Mesendoderm (in vitro differentiated cells): ENCODE data around the gene CFB.
"Not testable (repeated sequence)": the region's sequence is repeated elsewhere in the genome, so short reads cannot be mapped to it uniquely, and the experiment has no call there.

Experiments used
- DNase-seq: peaks from one replicate; pipeline ENCODE4 v3.0.0; 2013
- H2AK5ac ChIP-seq: 2 replicates; pipeline ENCODE4 v1.6.1; 2013; ENCODE audit warnings: low read length, inconsistent platforms
- H2BK120ac ChIP-seq: 2 replicates; pipeline ENCODE4 v1.6.1; 2013; ENCODE audit warnings: low read depth, mild to moderate bottlenecking, low read length, moderate library complexity, mixed read lengths
- H2BK15ac ChIP-seq: replicated peaks from 2 replicates; pipeline ENCODE4 v1.6.1; 2013; ENCODE audit warnings: low read depth, mild to moderate bottlenecking, moderate library complexity
- H2BK5ac ChIP-seq: 2 replicates; pipeline ENCODE4 v1.6.1; 2013; ENCODE audit warnings: low read length, inconsistent platforms
- H3K18ac ChIP-seq: 2 replicates; pipeline ENCODE4 v1.6.1; 2013; ENCODE audit warnings: mild to moderate bottlenecking, low read length, mixed read lengths
- H3K23ac ChIP-seq: one replicate; pipeline ENCODE4 v1.6.1; 2013; ENCODE audit warnings: low read length
- H3K27ac ChIP-seq: 2 replicates; pipeline ENCODE4 v1.5.1; 2013; ENCODE audit warnings: low read depth, mild to moderate bottlenecking, inconsistent platforms, low read length, moderate library complexity
- H3K27me3 ChIP-seq: 2 replicates; pipeline ENCODE4 v1.6.1; 2013; ENCODE audit warnings: low read length, control low read depth, mild to moderate bottlenecking, inconsistent platforms; ENCODE audit not compliant: insufficient read depth, poor library complexity
- H3K36me3 ChIP-seq: 2 replicates; pipeline ENCODE4 v1.6.1; 2013; ENCODE audit warnings: low read length, inconsistent platforms; ENCODE audit not compliant: control insufficient read depth, insufficient read depth
- H3K4ac ChIP-seq: one replicate; pipeline ENCODE4 v1.6.1; 2013; ENCODE audit warnings: low read depth, mild to moderate bottlenecking, low read length, moderate library complexity
- H3K4me1 ChIP-seq: 2 replicates; pipeline ENCODE4 v1.6.1; 2013; ENCODE audit warnings: low read depth, low read length, inconsistent platforms; ENCODE audit not compliant: control insufficient read depth
- H3K4me2 ChIP-seq: 2 replicates; pipeline ENCODE4 v1.6.1; 2013; ENCODE audit warnings: low read length
- H3K4me3 ChIP-seq: 2 replicates; pipeline ENCODE4 v1.5.1; 2013; ENCODE audit warnings: mild to moderate bottlenecking, low read length
- H3K56ac ChIP-seq: one replicate; pipeline ENCODE4 v1.6.1; 2013; ENCODE audit warnings: low read length
- H3K79me1 ChIP-seq: 2 replicates; pipeline ENCODE4 v1.6.1; 2013; ENCODE audit warnings: low read length, inconsistent platforms
- H3K79me2 ChIP-seq: 2 replicates; pipeline ENCODE4 v1.6.1; 2013; ENCODE audit warnings: mild to moderate bottlenecking, low read length; ENCODE audit not compliant: control insufficient read depth, insufficient read depth
- H3K9ac ChIP-seq: 2 replicates; pipeline ENCODE4 v1.6.1; 2013; ENCODE audit warnings: low read length, inconsistent platforms
- H4K5ac ChIP-seq: one replicate; pipeline ENCODE4 v1.6.1; 2013; ENCODE audit warnings: low read length
- H4K8ac ChIP-seq: one replicate; pipeline ENCODE4 v1.6.1; 2013; ENCODE audit warnings: low read depth, mild to moderate bottlenecking, control low read depth, low read length, moderate library complexity
- WGBS: extraction: QIAGEN DNeasy Blood & Tissue Kit; methylation state at CpG from one replicate; pipeline ENCODE4 v1.1.7; 2013; ENCODE audit warnings: low lambda C conversion rate, missing lambda C conversion rate; ENCODE audit not compliant: insufficient coverage; ENCODE audit errors: extremely low coverage; 5-methylcytosine and 5-hydroxymethylcytosine counted together

The CFB gene

DNA sequence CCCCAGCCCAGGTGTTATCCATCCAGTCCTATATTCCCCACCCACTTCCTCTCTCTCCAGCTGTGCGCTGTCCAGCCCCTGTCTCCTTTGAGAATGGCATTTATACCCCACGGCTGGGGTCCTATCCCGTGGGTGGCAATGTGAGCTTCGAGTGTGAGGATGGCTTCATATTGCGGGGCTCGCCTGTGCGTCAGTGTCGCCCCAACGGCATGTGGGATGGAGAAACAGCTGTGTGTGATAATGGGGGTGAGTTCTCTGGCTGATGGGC, 17.3 kb upstream of the CFB start:
- Histone ChIP-seq H3K79me1 (no peaks in the 10 kb centered on the region), H3K9ac (no peak overlapping the region), H3K23ac (no peak overlapping the region), H4K8ac (no peak overlapping the region), H3K36me3 (no peaks in the 10 kb centered on the region), H3K4me2 (no peak overlapping the region), H2BK120ac (no peak overlapping the region), H4K5ac (no peak overlapping the region), H3K4me1 (no peaks in the 10 kb centered on the region), H3K56ac (no peak overlapping the region), H3K18ac (no peak overlapping the region), H3K27me3 (no peaks in the 10 kb centered on the region), H3K4me3 (no peak overlapping the region), H3K79me2 (no peaks in the 10 kb centered on the region), H3K27ac (no peak overlapping the region), H2BK15ac (no peak overlapping the region), H2BK5ac (no peak overlapping the region), H3K4ac (no peak overlapping the region), H2AK5ac (no peak overlapping the region)
- WGBS = no CpG with 5 or more reads among the region's 9 CpGs
- no peak for DNase-seq

GRCh38 chr6:31930962-31931361, 14.9 kb upstream of the CFB start:
- Histone ChIP-seq H3K79me2 (no peaks in the 10 kb centered on the region), H2AK5ac (no peak overlapping the region), H4K5ac (no peak overlapping the region), H4K8ac (no peak overlapping the region), H3K56ac (no peak overlapping the region), H3K4me1 (no peaks in the 10 kb centered on the region), H3K9ac (no peak overlapping the region), H2BK5ac (no peak overlapping the region), H3K36me3 (no peaks in the 10 kb centered on the region), H3K18ac (no peak overlapping the region), H3K79me1 (no peaks in the 10 kb centered on the region), H2BK120ac (no peak overlapping the region), H3K23ac (no peak overlapping the region), H3K27me3 (no peaks in the 10 kb centered on the region), H3K27ac (no peak overlapping the region), H3K4me2 (no peak overlapping the region), H3K4ac (no peak overlapping the region), H3K4me3 (no peak overlapping the region), H2BK15ac (no peak overlapping the region)
- DNase-seq = no peak
- WGBS = no CpG with 5 or more reads among the region's 1 CpG

- not testable (repeated sequence) for H2AK5ac ChIP-seq, H3K56ac ChIP-seq, H3K27ac ChIP-seq, H3K4me3 ChIP-seq, H4K8ac ChIP-seq, H3K27me3 ChIP-seq, H3K79me1 ChIP-seq, H3K79me2 ChIP-seq, H3K4me1 ChIP-seq, H2BK15ac ChIP-seq, H3K9ac ChIP-seq, H3K18ac ChIP-seq, H2BK5ac ChIP-seq, H4K5ac ChIP-seq, H3K4ac ChIP-seq, H2BK120ac ChIP-seq, H3K4me2 ChIP-seq, DNase-seq, H3K36me3 ChIP-seq, H3K23ac ChIP-seq
- no CpG with 5 or more reads among the region's 32 CpGs for WGBS
Observed at GRCh38 chr6:31932137-31932536, 13.8 kb upstream of the CFB start.

GRCh38 chr6:31933537-31933936, 12.4 kb upstream of the CFB start:
- no peaks in the 10 kb centered on the region for H3K79me1 ChIP-seq
- H3K79me2 ChIP-seq = no peaks in the 10 kb centered on the region
- no peak overlapping the region for H3K4ac ChIP-seq
- no peak overlapping the region for H4K5ac ChIP-seq
- no peak overlapping the region for H3K9ac ChIP-seq
- no peak overlapping the region for H3K27ac ChIP-seq
- H3K4me3 ChIP-seq = no peak overlapping the region
- DNase-seq = no peak
- no peak overlapping the region for H3K23ac ChIP-seq
- no peak overlapping the region for H2AK5ac ChIP-seq
- no peak overlapping the region for H3K56ac ChIP-seq
- no peak overlapping the region for H2BK5ac ChIP-seq
- no CpG with 5 or more reads among the region's 19 CpGs for WGBS
- no peak overlapping the region for H3K18ac ChIP-seq
- H2BK120ac ChIP-seq = no peak overlapping the region
- H4K8ac ChIP-seq = no peak overlapping the region
- H3K36me3 ChIP-seq = no peaks in the 10 kb centered on the region
- no peak overlapping the region for H3K4me2 ChIP-seq
- H2BK15ac ChIP-seq = no peak overlapping the region
- no peaks in the 10 kb centered on the region for H3K4me1 ChIP-seq
- H3K27me3 ChIP-seq = no peaks in the 10 kb centered on the region

DNA sequence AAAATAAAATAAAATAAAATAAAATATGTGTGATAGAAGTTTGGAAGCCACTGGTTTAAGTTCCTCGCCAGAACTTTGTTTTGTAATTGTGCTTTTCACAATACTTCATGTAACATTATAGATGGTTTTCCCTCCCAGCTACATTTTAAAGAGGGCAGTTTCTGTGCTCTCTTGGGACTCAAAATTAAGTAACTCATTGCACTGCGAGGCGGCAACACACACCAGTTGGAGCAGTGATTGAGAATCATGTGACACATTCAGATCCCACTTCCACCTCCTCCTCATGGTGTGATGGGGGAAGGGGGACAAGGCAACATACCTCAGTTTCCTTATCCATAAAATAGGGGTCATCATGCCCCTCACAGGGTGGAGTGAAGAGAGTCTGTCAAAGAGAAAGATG, 10.9 kb upstream of the CFB start:
- WGBS = no CpG with 5 or more reads among the region's 3 CpGs
- no peak for DNase-seq

GRCh38 chr6:31935823-31936222, 10.1 kb upstream of the CFB start:
- H3K56ac ChIP-seq = no peak overlapping the region
- no peaks in the 10 kb centered on the region for H3K27me3 ChIP-seq
- DNase-seq = no peak
- no peak overlapping the region for H3K9ac ChIP-seq
- H3K36me3 ChIP-seq = no peaks in the 10 kb centered on the region
- H3K4me2 ChIP-seq = no peak overlapping the region
- H4K8ac ChIP-seq = no peak overlapping the region
- H2BK15ac ChIP-seq = no peak overlapping the region
- H3K23ac ChIP-seq = no peak overlapping the region
- no peak overlapping the region for H3K18ac ChIP-seq
- H2BK120ac ChIP-seq = no peak overlapping the region
- WGBS = no CpG with 5 or more reads among the region's 9 CpGs
- no peaks in the 10 kb centered on the region for H3K79me2 ChIP-seq
- H3K79me1 ChIP-seq = no peaks in the 10 kb centered on the region
- H3K4me1 ChIP-seq = no peaks in the 10 kb centered on the region
- H3K4me3 ChIP-seq = no peak overlapping the region
- no peak overlapping the region for H4K5ac ChIP-seq
- H3K27ac ChIP-seq = no peak overlapping the region
- H2BK5ac ChIP-seq = no peak overlapping the region
- H2AK5ac ChIP-seq = no peak overlapping the region
- H3K4ac ChIP-seq = no peak overlapping the region

More for the DNA sequence above, 10.9 kb upstream of the CFB start:
- no peak overlapping the region for H3K4me2 ChIP-seq
- no peak overlapping the region for H3K4ac ChIP-seq
- H4K8ac ChIP-seq = no peak overlapping the region
- H3K36me3 ChIP-seq = no peaks in the 10 kb centered on the region
- H3K79me1 ChIP-seq = no peaks in the 10 kb centered on the region
- no peaks in the 10 kb centered on the region for H3K27me3 ChIP-seq
- H3K18ac ChIP-seq = no peak overlapping the region
- no peaks in the 10 kb centered on the region for H3K4me1 ChIP-seq
- H3K9ac ChIP-seq = no peak overlapping the region
- no peak overlapping the region for H2BK120ac ChIP-seq
- no peak overlapping the region for H4K5ac ChIP-seq
- no peak overlapping the region for H3K4me3 ChIP-seq
- no peak overlapping the region for H3K56ac ChIP-seq
- H2BK15ac ChIP-seq = no peak overlapping the region
- no peak overlapping the region for H2AK5ac ChIP-seq
- H2BK5ac ChIP-seq = no peak overlapping the region
- H3K23ac ChIP-seq = no peak overlapping the region
- no peaks in the 10 kb centered on the region for H3K79me2 ChIP-seq
- no peak overlapping the region for H3K27ac ChIP-seq
